HG03045 (cell line): Measurements from ENCODE around the gene NTRK3.

Experiments
- ATAC-seq: cut with Tn5 transposase; IDR thresholded peaks from one replicate; pipeline ENCODE4 v1.9.1; 2021; ENCODE audit warnings: mild to moderate bottlenecking, moderate library complexity; ENCODE audit not compliant: unreplicated experiment

The NTRK3 gene

DNA sequence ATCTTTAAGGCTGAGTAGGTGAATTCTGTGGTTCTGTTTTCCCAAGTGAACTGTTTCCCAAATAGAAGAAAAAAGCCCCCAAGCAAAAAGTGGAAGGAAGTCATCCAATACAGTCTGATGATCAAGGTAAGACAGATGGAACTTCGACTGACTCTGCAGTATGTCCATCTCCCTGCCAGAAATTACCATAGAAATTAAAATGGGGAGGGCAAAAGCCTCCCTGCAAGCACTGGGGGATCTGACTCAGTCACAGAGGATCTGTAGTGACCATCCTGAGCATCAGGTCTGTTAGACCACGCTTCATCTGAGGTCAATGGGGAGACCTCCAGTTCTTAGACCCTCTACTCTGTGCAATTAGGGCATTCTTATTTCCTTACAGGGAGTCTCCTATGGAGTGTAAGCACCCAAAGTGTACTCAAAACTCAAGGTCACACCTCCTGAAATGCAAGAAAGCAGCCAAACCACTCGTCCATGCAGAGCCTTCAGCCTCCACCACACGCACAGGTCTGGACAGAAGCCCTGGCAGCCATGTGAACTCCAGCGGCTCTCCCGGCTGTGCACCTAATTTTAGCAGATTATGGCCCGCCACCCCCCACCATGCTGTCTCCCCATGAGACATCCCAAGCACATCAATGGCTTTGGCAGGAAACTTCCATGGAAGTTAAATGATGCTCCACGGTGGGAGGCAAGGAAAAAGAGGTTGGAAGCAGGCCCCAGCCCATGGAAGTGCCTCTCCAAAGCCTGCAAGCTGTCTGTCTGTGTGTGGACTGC lies 348.7 kb downstream of the NTRK3 start:
- ATAC-seq: no peak

DNA sequence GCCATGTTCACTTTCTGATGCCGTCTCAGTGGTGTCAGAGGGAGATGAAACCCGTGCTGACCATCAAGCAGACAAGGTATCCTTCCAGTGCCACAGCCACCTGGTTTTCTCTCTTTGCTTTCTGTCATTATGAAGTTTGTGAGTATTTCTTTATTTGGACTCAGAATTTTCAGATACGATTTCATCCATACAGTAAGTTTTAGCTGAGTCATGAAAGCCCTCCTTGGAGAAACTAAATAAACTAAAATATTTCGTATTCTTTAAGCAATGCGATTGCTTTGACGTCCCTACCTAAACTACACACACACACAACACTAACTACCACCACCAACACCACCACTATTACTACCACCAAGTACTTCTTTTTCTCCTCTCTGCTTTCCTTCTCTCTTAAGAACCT lies 350.1 kb downstream of the NTRK3 start:
- ATAC-seq: no peak

DNA sequence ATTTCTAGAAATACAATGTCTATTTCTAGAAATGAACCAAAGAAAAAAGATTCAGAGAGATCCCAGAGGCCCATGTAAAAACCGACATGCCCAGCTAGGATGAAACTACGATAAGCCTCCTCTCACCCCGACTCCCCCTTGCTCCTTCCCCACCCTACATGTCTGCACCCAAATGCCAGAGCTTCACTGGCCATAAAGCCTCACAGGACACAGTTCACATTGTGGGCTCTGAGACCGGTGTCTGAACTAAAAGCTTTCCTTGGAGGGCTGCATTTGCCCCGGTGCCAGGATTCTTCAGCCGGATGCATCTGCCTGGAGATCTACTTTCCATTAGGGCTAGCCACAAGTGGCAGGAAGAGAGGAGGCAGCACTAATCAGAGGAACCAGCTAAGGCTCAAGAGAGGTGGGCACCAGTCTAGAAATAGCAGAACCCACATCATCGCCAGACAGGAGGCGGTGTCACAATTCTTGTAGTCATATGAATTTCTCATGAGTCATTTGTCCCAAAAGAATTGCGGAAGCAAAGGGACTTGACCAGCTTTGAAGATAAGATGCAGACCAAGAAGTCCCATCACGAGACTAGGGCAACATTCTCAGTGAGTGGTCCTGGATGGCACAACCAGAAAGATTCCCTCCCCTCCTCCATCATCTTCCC lies 353.6 kb downstream of the NTRK3 start:
- ATAC-seq: no peak

GRCh38 chr15:87901926-87902690 lies 354.4 kb downstream of the NTRK3 start:
- no peak for ATAC-seq

GRCh38 chr15:87901008-87901407 lies 355.5 kb downstream of the NTRK3 start:
- no peak for ATAC-seq

DNA sequence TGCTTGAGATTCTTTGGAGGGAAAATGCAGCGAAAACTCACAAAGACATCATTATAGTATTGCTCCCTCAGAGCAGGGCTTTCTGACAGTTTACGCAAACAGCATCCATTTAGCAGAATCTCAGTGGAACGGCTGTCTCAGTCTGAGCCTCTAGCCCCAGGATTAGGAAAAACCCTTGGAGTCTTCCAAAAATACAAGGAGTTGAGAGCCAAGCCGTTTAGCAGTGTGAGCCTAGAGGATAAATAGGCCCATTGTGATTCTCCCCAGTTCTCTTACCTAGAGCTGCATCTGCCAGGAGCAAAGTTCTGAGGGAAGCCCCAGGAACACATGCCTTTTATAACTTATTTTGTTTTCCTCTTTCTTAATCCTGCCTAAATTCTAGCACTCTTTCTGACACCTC lies 359.6 kb downstream of the NTRK3 start:
- ATAC-seq: no peak

DNA sequence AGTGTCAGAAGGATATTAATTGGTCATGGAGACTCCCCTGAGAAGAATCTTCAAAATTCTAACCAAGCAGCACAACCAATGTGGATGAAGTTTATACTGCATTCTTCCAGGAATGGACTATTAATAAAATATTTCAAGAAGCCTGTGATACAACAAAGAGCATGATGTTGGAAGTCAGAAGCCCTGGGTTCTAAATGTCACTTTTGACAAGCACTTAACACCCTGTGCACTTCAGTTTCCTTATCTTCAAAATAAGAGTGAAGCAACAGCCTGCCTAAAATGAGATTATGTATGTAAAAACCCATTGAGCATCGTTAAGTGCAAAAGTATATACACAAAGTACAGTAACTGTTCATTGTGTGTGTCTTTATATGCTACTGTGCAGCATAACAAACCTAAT lies 369.4 kb downstream of the NTRK3 start:
- ATAC-seq: no peak

DNA sequence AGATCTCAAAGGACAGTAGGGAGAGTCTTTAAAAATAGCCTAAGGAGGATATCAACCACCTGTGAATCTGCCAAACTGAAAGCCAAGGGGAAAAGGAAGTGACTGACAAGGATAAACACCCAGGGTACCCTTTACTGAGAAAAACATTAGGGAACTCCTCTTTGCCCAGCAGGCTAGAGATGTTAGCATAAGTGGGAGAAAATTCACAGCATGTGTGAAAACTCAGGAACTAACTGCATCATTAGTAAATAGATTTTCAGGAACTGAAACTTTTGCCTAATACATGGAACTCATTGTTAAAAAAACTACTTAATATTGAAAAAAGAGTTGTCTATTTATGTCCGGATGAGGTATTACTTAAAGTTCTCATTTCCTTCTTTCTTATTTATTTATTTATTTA lies 375.5 kb downstream of the NTRK3 start:
- no peak for ATAC-seq

DNA sequence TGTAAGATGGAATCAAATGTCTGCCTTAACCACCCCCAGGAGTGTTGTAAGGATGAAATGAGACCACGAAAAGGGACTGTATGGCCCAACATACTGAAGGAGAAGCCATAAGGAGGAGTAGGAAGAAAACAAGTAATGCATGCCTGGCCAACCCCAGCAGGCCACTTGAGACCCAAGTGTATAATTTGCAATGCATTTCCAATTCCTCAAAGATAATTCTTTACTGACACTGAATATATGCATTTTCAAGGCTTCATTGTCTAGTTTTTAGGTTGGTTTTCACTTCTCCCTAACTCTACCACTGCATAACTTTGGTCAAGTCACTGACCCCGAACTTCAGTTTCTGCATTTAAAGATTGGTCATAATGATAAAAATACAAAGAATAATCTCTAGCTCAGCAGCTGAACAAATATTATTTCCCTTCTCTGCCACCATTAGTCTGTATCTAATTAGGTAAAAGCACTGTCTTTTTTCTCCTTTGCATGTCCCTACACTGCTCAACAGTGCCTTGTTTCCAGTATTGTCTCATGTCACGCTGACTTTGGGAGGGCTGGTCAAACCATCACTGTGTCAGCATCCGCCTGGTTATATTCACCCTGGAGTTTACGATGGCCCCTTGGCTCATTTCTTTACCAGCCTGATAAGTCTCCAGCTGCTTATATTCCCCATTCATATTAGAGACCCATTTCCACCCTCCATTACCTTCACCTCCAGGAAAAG lies 378.6 kb downstream of the NTRK3 start:
- no peak for ATAC-seq

GRCh38 chr15:87877114-87877810 lies 379.3 kb downstream of the NTRK3 start:
- ATAC-seq: no peak

- no peak for ATAC-seq
These were observed 381.4 kb downstream of the NTRK3 start for GRCh38 chr15:87874896-87875711.

GRCh38 chr15:87873516-87873915 lies 383.0 kb downstream of the NTRK3 start:
- no peak for ATAC-seq

DNA sequence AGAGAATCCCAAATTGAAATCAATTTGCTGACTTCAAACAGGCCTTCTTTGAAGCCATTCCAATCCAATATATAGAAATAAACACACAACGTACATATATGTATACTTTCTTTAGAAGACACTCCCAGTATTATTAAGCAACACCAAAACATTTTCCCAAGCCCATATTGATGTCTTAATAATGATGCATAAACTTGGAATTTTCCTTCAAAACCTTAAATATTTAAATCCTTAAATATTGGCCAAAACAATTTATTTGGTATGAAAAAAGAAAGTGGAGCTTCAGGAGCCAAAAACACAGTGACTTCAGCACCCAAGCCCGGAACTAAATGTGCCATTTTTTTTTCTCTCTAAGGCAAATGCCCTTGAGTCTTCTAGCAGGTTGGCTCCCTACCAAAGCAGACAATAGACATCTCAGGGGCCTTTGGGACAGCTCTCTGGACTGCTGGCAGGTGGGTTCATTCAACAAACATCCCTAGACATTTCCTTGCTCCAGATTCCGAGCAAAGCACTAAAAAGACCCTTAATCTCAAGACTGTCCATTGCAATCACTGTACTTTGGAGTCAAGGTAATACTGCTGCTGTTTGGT lies 384.7 kb downstream of the NTRK3 start:
- no peak for ATAC-seq

- no peak for ATAC-seq
These were observed 385.3 kb downstream of the NTRK3 start for GRCh38 chr15:87871258-87871681.

DNA sequence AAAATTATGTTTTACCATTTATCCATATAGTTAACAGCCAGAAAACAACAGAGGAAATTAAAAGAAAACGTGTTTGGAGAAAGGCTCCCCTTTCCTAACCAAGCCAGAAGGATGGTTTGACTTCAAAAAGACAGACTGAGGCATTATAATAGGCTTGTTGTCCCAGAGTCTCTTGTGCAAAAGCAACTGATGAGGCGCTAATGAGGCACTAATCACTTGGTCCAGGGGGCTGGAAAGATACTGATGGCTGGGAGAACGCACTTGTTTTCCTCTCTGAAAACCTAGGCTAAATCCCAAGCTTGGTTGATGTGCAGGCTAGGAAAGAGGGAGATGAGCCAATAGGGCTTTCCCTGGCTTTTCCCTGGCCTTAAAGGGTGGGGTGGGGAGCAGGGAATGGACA lies 389.6 kb downstream of the NTRK3 start:
- ATAC-seq: no peak

DNA sequence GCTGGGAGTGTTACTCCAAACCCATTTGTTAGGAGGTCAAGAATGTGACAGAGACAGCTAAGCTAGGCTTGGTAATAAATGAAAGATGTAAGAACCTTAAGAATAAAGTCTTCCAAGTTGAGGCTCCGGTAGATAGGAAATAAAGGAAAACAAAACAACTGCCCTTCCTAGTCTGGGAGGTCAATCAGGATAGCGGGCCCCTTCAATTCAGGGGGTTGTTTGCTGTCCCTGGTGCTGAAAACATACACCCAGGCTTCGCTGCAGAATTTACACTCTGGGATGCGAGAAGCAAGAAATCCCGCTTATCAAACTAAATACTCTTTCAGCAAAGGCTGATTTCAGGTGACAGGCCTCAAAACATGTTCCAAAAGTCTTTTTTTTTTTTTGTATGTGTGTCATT lies 393.4 kb downstream of the NTRK3 start:
- ATAC-seq: no peak

GRCh38 chr15:87860743-87861142 lies 395.8 kb downstream of the NTRK3 start:
- no peak for ATAC-seq

GRCh38 chr15:87858651-87859050 lies 397.9 kb downstream of the NTRK3 start:
- no peak for ATAC-seq

DNA sequence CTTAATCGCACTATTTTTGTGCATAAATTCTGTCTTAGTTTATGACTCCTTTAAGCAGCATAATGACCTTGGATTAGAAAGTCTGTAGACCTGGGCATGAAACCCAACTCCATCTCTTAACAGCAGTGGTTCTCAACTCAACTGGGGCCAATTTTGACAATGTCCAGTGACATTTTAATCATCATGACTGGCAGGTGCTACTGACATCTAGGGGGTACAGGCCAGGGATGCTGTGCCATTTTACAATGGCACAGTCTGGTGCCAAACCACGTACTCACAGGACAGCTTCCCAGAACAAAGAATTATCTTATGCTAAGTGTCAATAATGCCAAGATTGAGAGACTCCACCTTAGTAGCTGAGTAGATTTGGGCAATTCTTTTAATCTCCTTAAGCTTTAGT lies 405.0 kb downstream of the NTRK3 start:
- ATAC-seq: no peak
